Neural cell (in vitro differentiated cells): ENCODE measurements around the gene LRCH1. TPM values are rescaled to one million over a fixed set of nuclear protein-coding genes. Genes with fewer than 3 reads are reported as not detected.

ENCODE experiments used
- H2AFZ ChIP-seq: fragments of 200-600, 300-800 bp; sonication (generic), shearing (Covaris generic); 2 replicates; pipeline ENCODE4 v1.6.0; 2014; ENCODE audit warnings: low read depth, mild to moderate bottlenecking, antibody characterized with exemption, low read length, moderate library complexity
- H3F3A ChIP-seq: fragments of 200-600 bp; shearing (Covaris generic); 2 replicates; pipeline ENCODE4 v1.6.1; 2016; ENCODE audit warnings: mild to moderate bottlenecking, moderate library complexity, mixed read lengths, antibody characterized with exemption, low read length; ENCODE audit not compliant: insufficient read depth, poor library complexity, severe bottlenecking
- H3K27ac ChIP-seq: fragments of 200-600, 300-800 bp; sonication (generic), shearing (Covaris generic); 2 replicates; pipeline ENCODE4 v1.5.1; 2014; ENCODE audit warnings: mild to moderate bottlenecking, low read length, moderate library complexity
- H3K27me3 ChIP-seq: fragments of 300-800, 200-600 bp; sonication (generic), shearing (Covaris generic); 2 replicates; pipeline ENCODE4 v1.6.0; 2014; ENCODE audit warnings: mild to moderate bottlenecking, low read depth, low read length, moderate library complexity; ENCODE audit not compliant: insufficient read depth
- H3K36me3 ChIP-seq: fragments of 300-800, 200-600 bp; sonication (generic), shearing (Covaris generic); 2 replicates; pipeline ENCODE4 v1.5.1; 2014; ENCODE audit warnings: mild to moderate bottlenecking, antibody characterized with exemption, low read length, moderate library complexity; ENCODE audit not compliant: insufficient read depth
- H3K4me2 ChIP-seq: fragments of 300-800, 200-600 bp; sonication (generic), shearing (Covaris generic); 2 replicates; pipeline ENCODE4 v1.6.0; 2014; ENCODE audit warnings: mild to moderate bottlenecking, low read length
- H3K4me3 ChIP-seq: fragments of 300-800, 200-600 bp; sonication (generic), shearing (Covaris generic); 2 replicates; pipeline ENCODE4 v1.5.1; 2014; ENCODE audit warnings: mild to moderate bottlenecking, low read length, moderate library complexity
- H3K79me2 ChIP-seq: fragments of 200-600 bp; shearing (Covaris generic); replicated peaks from 2 replicates; pipeline ENCODE4 v1.6.0; 2014; ENCODE audit warnings: mild to moderate bottlenecking, low read length, moderate library complexity; ENCODE audit not compliant: insufficient read depth
- H3K9ac ChIP-seq: fragments of 300-800, 200-600 bp; sonication (generic), shearing (Covaris generic); 2 replicates; pipeline ENCODE4 v1.6.1; 2016; ENCODE audit warnings: mild to moderate bottlenecking, low read length, mixed read lengths
- H3K9me2 ChIP-seq: fragments of 200-600 bp; shearing (Covaris generic); 2 replicates; pipeline ENCODE4 v1.6.1; 2016; ENCODE audit warnings: mild to moderate bottlenecking, low read length, mixed read lengths; ENCODE audit not compliant: insufficient read depth
- H3K9me3 ChIP-seq: fragments of 200-600, 300-800 bp; sonication (generic), shearing (Covaris generic); 2 replicates; pipeline ENCODE4 v1.6.1; 2016; ENCODE audit warnings: mild to moderate bottlenecking, mixed run types, low read length, moderate library complexity, mixed read lengths
- H4K20me1 ChIP-seq: fragments of 200-600 bp; shearing (Covaris generic); 2 replicates; pipeline ENCODE4 v1.6.1; 2016; ENCODE audit warnings: mild to moderate bottlenecking, mixed run types; ENCODE audit not compliant: insufficient read depth
- EP300 ChIP-seq: fragments of 450-650 bp; conservative IDR thresholded peaks from 2 replicates; pipeline ENCODE4 v1.6.1; 2014; ENCODE audit warnings: antibody characterized with exemption, mild to moderate bottlenecking, moderate library complexity; ENCODE audit not compliant: poor library complexity, severe bottlenecking
- EZH2 ChIP-seq: fragments of 200-600, 300-800 bp; shearing (Covaris generic), sonication (generic); IDR thresholded peaks from 2 replicates; pipeline ENCODE4 v1.6.1; 2014; ENCODE audit warnings: antibody characterized with exemption, low read length, borderline replicate concordance, mild to moderate bottlenecking; ENCODE audit not compliant: insufficient read depth, poor library complexity, severe bottlenecking
- MXI1 ChIP-seq: fragments of 450-650 bp; conservative IDR thresholded peaks from 2 replicates; pipeline ENCODE4 v1.6.1; 2014; ENCODE audit warnings: antibody characterized with exemption, mild to moderate bottlenecking; ENCODE audit not compliant: poor library complexity, severe bottlenecking
- POLR2AphosphoS5 ChIP-seq: IDR thresholded peaks from 2 replicates; pipeline ENCODE4 v1.6.1; 2012
- RAD21 ChIP-seq: fragments of 450-650 bp; conservative IDR thresholded peaks from 2 replicates; pipeline ENCODE4 v1.6.1; 2014; ENCODE audit warnings: antibody characterized with exemption, mild to moderate bottlenecking, moderate library complexity
- SMC3 ChIP-seq: fragments of 450-650 bp; conservative IDR thresholded peaks from 2 replicates; pipeline ENCODE4 v1.6.1; 2014; ENCODE audit warnings: antibody characterized with exemption, mild to moderate bottlenecking, moderate library complexity; ENCODE audit not compliant: poor library complexity
- TAF1 ChIP-seq: IDR thresholded peaks from 2 replicates; pipeline ENCODE4 v1.6.1; 2012; ENCODE audit warnings: low read depth
- polyA plus RNA-seq: library from polyadenylated mRNA; depleted of rRNA; stranded (reverse); fragments of >200 nt; gene quantifications from 2 replicates; pipeline ENCODE4 v1.2.3, GENCODE V29; 2014
- TF ChIP-seq, protein P1 (sequence below): fragments of 450-650 bp; IDR thresholded peaks from 2 replicates; pipeline ENCODE4 v1.5.1; 2014; ENCODE audit warnings: antibody characterized with exemption, mild to moderate bottlenecking, moderate library complexity; ENCODE audit not compliant: poor library complexity, severe bottlenecking
- TF ChIP-seq, protein P2 (sequence below): IDR thresholded peaks from 2 replicates; pipeline ENCODE4 v1.6.1; 2012; ENCODE audit warnings: borderline replicate concordance

LRCH1 gene
- polyA plus RNA-seq, 1 donor from 2014 or later: 15.4 TPM

DNA sequence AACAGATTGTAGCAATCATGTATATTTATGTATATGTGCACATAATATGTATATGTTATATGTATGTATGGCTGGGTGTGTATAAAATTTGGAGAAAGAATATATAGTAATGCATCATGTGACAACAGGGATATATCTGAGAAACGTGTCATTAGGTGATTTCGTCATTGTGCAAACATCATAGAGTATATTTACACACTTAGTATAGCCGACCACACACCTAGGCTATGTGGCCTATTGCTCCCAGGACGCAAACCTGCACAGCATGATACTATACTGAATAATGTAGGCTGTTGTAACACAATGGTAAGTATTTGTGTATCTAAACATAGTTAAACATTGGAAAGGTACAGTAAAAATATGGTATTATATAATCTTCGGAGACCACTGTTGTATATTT, 200.2 kb downstream of the LRCH1 start:
- Histone ChIP-seq H3K79me2 (no peaks in the 10 kb centered on the region), H3K9me2 (no peaks in the 10 kb centered on the region), H3K9ac (no peak overlapping the region), H3K27ac (no peak overlapping the region), H3K4me2 (no peak overlapping the region), H3K27me3 (no peaks in the 10 kb centered on the region), H3F3A (no peaks in the 10 kb centered on the region), H3K4me3 (no peak overlapping the region), H4K20me1 (no peaks in the 10 kb centered on the region), H2AFZ (no peak overlapping the region), H3K9me3 (no peaks in the 10 kb centered on the region), H3K36me3 (no peaks in the 10 kb centered on the region)
- TF ChIP-seq SMC3 (no peak), POLR2AphosphoS5 (no peak), MXI1 (no peak), EP300 (no peak), RAD21 (no peak), TAF1 (no peak), EZH2 (no peak)
- TF ChIP-seq, protein P1, sequence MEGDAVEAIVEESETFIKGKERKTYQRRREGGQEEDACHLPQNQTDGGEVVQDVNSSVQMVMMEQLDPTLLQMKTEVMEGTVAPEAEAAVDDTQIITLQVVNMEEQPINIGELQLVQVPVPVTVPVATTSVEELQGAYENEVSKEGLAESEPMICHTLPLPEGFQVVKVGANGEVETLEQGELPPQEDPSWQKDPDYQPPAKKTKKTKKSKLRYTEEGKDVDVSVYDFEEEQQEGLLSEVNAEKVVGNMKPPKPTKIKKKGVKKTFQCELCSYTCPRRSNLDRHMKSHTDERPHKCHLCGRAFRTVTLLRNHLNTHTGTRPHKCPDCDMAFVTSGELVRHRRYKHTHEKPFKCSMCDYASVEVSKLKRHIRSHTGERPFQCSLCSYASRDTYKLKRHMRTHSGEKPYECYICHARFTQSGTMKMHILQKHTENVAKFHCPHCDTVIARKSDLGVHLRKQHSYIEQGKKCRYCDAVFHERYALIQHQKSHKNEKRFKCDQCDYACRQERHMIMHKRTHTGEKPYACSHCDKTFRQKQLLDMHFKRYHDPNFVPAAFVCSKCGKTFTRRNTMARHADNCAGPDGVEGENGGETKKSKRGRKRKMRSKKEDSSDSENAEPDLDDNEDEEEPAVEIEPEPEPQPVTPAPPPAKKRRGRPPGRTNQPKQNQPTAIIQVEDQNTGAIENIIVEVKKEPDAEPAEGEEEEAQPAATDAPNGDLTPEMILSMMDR: no peak
- TF ChIP-seq, protein P2, sequence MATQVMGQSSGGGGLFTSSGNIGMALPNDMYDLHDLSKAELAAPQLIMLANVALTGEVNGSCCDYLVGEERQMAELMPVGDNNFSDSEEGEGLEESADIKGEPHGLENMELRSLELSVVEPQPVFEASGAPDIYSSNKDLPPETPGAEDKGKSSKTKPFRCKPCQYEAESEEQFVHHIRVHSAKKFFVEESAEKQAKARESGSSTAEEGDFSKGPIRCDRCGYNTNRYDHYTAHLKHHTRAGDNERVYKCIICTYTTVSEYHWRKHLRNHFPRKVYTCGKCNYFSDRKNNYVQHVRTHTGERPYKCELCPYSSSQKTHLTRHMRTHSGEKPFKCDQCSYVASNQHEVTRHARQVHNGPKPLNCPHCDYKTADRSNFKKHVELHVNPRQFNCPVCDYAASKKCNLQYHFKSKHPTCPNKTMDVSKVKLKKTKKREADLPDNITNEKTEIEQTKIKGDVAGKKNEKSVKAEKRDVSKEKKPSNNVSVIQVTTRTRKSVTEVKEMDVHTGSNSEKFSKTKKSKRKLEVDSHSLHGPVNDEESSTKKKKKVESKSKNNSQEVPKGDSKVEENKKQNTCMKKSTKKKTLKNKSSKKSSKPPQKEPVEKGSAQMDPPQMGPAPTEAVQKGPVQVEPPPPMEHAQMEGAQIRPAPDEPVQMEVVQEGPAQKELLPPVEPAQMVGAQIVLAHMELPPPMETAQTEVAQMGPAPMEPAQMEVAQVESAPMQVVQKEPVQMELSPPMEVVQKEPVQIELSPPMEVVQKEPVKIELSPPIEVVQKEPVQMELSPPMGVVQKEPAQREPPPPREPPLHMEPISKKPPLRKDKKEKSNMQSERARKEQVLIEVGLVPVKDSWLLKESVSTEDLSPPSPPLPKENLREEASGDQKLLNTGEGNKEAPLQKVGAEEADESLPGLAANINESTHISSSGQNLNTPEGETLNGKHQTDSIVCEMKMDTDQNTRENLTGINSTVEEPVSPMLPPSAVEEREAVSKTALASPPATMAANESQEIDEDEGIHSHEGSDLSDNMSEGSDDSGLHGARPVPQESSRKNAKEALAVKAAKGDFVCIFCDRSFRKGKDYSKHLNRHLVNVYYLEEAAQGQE: no peak

DNA sequence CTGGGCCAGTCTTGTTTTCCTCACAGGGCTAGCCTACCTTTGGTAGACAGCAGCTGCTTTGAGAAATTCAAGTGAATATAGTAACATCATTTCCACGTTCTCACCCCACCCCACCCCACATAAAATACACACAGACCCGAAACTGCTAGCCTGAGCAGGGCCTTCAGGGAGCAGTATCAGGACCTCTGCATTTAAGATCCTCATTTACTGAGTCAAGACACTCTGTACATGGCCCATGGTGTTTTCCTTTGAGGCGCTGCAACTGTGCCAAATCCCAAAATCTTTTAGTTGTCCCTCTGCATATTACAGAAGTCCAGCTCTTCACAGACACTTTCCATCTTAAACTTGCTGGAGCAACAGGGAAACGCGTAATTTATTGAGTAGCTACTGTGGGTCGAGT, 200.9 kb downstream of the LRCH1 start:
- Histone ChIP-seq H3K36me3 (no peaks in the 10 kb centered on the region), H3K4me2 (no peak overlapping the region), H3K4me3 (no peak overlapping the region), H3K79me2 (no peaks in the 10 kb centered on the region), H3F3A (no peaks in the 10 kb centered on the region), H3K27ac (no peak overlapping the region), H3K9me3 (no peaks in the 10 kb centered on the region), H2AFZ (no peak overlapping the region), H4K20me1 (no peaks in the 10 kb centered on the region), H3K9me2 (no peaks in the 10 kb centered on the region), H3K9ac (no peak overlapping the region), H3K27me3 (no peaks in the 10 kb centered on the region)
- TF ChIP-seq, protein P1: no peak
- no peak for TF ChIP-seq RAD21
- no peak for TF ChIP-seq MXI1
- no peak for TF ChIP-seq POLR2AphosphoS5
- no peak for TF ChIP-seq TAF1
